Tibial nerve (tissue), 4 donors: ENCODE data around the gene PUS10. TPM values are rescaled to one million over a fixed set of nuclear protein-coding genes. Genes with fewer than 3 reads are reported as not detected.
A peak's percentile ranks its signal among the peaks of the same experiment; 100 is the strongest.
"Not testable (repeated sequence)": the region's sequence is repeated elsewhere in the genome, so short reads cannot be mapped to it uniquely, and the experiment has no call there.

ENCODE experiments used
- DNase-seq, 2 donors: peaks; one replicate each; pipeline ENCODE4 v3.0.0-alpha.2; 2019; ENCODE audit warnings: low spot score in 2 of 2
- H3K27ac ChIP-seq, 4 donors: fragments of 200-600 bp; sonication (generic) in 3 of 4; one replicate each; pipeline ENCODE4 v1.5.1; 2017 to 2019; ENCODE audit warnings: mild to moderate bottlenecking in 1 of 4
- H3K27me3 ChIP-seq, 2 donors: fragments of 200-600 bp; sonication (generic) in 1 of 2; one replicate each; pipeline versions ENCODE4 v1.5.1 to v1.6.0; 2017 to 2019
- H3K36me3 ChIP-seq, 3 donors: fragments of 200-600 bp; sonication (generic); one replicate each; pipeline ENCODE4 v1.5.1; 2018 to 2019
- H3K4me1 ChIP-seq, 4 donors: fragments of 200-600 bp; sonication (generic) in 3 of 4; one replicate each; pipeline ENCODE4 v1.5.1; 2017 to 2019
- H3K4me3 ChIP-seq, 4 donors: fragments of 200-600 bp; sonication (generic) in 3 of 4; one replicate each; pipeline ENCODE4 v1.5.1; 2017 to 2019; ENCODE audit warnings: mild to moderate bottlenecking in 1 of 4, moderate library complexity in 1 of 4
- H3K9me3 ChIP-seq, 4 donors: fragments of 200-600 bp; sonication (generic) in 3 of 4; one replicate each; pipeline ENCODE4 v1.5.1; 2017 to 2019
- EP300 ChIP-seq, 2 donors: sonication (generic); formaldehyde crosslinking; IDR thresholded peaks; one replicate each; pipeline ENCODE4 v1.6.1; 2017; ENCODE audit warnings: antibody characterized with exemption in 2 of 2, mild to moderate bottlenecking in 1 of 2
- POLR2A ChIP-seq, 2 donors: fragments of 450-650 bp; IDR thresholded peaks; one replicate each; pipeline ENCODE4 v1.6.1; 2017; ENCODE audit warnings: antibody characterized with exemption in 2 of 2, mild to moderate bottlenecking in 2 of 2, moderate library complexity in 2 of 2
- WGBS, 2 donors: methylation state at CpG; one replicate each; pipeline ENCODE4 v1.1.5; 2018; 5-methylcytosine and 5-hydroxymethylcytosine counted together
- small RNA-seq: library from RNA; depleted of rRNA; stranded (forward); fragments of <200 nt; gene quantifications from one replicate; pipeline ENCODE3, GENCODE V24; 2016
- total RNA-seq, 4 donors: library from RNA; depleted of rRNA; stranded (reverse); fragments of >200 nt; gene quantifications; one replicate each; pipeline ENCODE4 v1.1.0, GENCODE V29; 2016
- TF ChIP-seq, protein P1 (sequence below), 5 experiments: fragments of 200-600 bp in 3 of 5; fragments of 450-650 bp in 2 of 5; sonication (generic) in 3 of 5; IDR thresholded peaks; one replicate each; pipeline ENCODE4 v1.5.1; 2016 to 2019; ENCODE audit warnings: antibody characterized with exemption in 5 of 5, mild to moderate bottlenecking in 3 of 5, moderate library complexity in 2 of 5

Gene PUS10
- total RNA-seq, 4 donors from 2014 or later, result 3.0 to 14.2 (median 6.2) TPM

- no peaks in the 10 kb centered on the region for H3K9me3 ChIP-seq
- no peak for TF ChIP-seq POLR2A (IDR thresholded peaks at IDR 0.05)
- H3K27ac ChIP-seq, result no peak overlapping the region
- 94 to 95% methylated on average over 2 of the region's 2 CpGs for WGBS, 2 donors
- H3K36me3 ChIP-seq, result peaks cover 0 to 53% (median 0%) of the 10 kb centered on the region in 3 donors
- H3K4me1 ChIP-seq, result no peaks in the 10 kb centered on the region
- no peak overlapping the region for H3K4me3 ChIP-seq
- no peak for DNase-seq
- H3K27me3 ChIP-seq, result no peaks in the 10 kb centered on the region
Measured at GRCh38 chr2:60906395-60906794, 111.7 kb downstream of the PUS10 start.

GRCh38 chr2:60905867-60906266 is 112.2 kb downstream of the PUS10 start:
- WGBS, 2 donors, result 90 to 93% methylated on average over 5 of the region's 5 CpGs
- not testable (repeated sequence) for H3K4me3 ChIP-seq, H3K9me3 ChIP-seq, DNase-seq, H3K27me3 ChIP-seq, H3K4me1 ChIP-seq, H3K27ac ChIP-seq
- peaks cover 0 to 58% (median 0%) of the 10 kb centered on the region in 3 donors for H3K36me3 ChIP-seq

DNA sequence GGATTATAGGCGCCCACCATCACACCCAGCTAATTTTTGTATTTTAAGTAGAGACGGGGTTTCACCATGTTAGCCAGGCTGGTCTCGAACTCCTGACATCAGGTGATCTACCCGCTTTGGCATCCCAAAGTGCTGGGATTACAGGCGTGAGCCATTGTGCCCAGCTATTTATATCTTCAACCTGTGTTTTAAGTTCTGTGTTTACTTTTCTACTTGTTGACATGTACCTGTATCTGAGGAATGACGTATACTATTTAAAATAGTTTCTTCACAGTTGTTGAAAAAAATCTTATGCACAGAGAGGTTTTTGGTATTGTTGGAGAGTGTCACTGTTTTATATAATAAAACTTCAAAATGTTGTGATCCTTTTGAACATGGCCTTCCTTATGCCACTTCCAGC is 116.8 kb downstream of the PUS10 start:
- not testable (repeated sequence) for H3K9me3 ChIP-seq, DNase-seq, H3K27ac ChIP-seq, H3K4me1 ChIP-seq, H3K4me3 ChIP-seq, H3K27me3 ChIP-seq
- peaks cover 0 to 79% (median 0%) of the 10 kb centered on the region in 3 donors for H3K36me3 ChIP-seq
- WGBS, 2 donors, result 91 to 97% methylated on average over 6 of the region's 6 CpGs

GRCh38 chr2:60899892-60900249 is 118.2 kb downstream of the PUS10 start:
- Histone ChIP-seq H3K9me3 (no peaks in the 10 kb centered on the region), H3K27ac (no peak overlapping the region), H3K36me3 (peaks cover 0 to 80% (median 0%) of the 10 kb centered on the region in 3 donors), H3K4me1 (peaks cover 0 to 5% (median 2%) of the 10 kb centered on the region in 4 donors), H3K27me3 (no peaks in the 10 kb centered on the region), H3K4me3 (no peak overlapping the region)
- DNase-seq, result no peak
- no peak for TF ChIP-seq EP300 (IDR thresholded peaks at IDR 0.05)
- TF ChIP-seq POLR2A (IDR thresholded peaks at IDR 0.05), result no peak
- TF ChIP-seq, protein P1, sequence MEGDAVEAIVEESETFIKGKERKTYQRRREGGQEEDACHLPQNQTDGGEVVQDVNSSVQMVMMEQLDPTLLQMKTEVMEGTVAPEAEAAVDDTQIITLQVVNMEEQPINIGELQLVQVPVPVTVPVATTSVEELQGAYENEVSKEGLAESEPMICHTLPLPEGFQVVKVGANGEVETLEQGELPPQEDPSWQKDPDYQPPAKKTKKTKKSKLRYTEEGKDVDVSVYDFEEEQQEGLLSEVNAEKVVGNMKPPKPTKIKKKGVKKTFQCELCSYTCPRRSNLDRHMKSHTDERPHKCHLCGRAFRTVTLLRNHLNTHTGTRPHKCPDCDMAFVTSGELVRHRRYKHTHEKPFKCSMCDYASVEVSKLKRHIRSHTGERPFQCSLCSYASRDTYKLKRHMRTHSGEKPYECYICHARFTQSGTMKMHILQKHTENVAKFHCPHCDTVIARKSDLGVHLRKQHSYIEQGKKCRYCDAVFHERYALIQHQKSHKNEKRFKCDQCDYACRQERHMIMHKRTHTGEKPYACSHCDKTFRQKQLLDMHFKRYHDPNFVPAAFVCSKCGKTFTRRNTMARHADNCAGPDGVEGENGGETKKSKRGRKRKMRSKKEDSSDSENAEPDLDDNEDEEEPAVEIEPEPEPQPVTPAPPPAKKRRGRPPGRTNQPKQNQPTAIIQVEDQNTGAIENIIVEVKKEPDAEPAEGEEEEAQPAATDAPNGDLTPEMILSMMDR (IDR thresholded peaks at IDR 0.05), result no peak
- 58 to 73% methylated on average over 1 of the region's 1 CpG for WGBS, 2 donors

- 55 to 58% methylated on average over 6 of the region's 6 CpGs for WGBS, 2 donors
- no peak for DNase-seq
- H3K4me3 ChIP-seq, result no peak overlapping the region
- H3K27ac ChIP-seq, result no peak overlapping the region
- H3K4me1 ChIP-seq, result peaks cover 0 to 5% (median 2%) of the 10 kb centered on the region in 4 donors
- H3K27me3 ChIP-seq, result no peaks in the 10 kb centered on the region
- H3K9me3 ChIP-seq, result no peaks in the 10 kb centered on the region
- TF ChIP-seq EP300 (IDR thresholded peaks at IDR 0.05) (peak in 1 of 2 donors; percentile 17), POLR2A (IDR thresholded peaks at IDR 0.05) (no peak)
- TF ChIP-seq, protein P1 (IDR thresholded peaks at IDR 0.05), result no peak
- H3K36me3 ChIP-seq, result peaks cover 0 to 85% (median 0%) of the 10 kb centered on the region in 3 donors
Measured at GRCh38 chr2:60899230-60899891, 118.7 kb downstream of the PUS10 start.

GRCh38 chr2:60898567-60898966 is 119.5 kb downstream of the PUS10 start:
- TF ChIP-seq EP300 (IDR thresholded peaks at IDR 0.05) (no peak), POLR2A (IDR thresholded peaks at IDR 0.05) (no peak)
- TF ChIP-seq, protein P1 (IDR thresholded peaks at IDR 0.05), result no peak
- H3K36me3 ChIP-seq, result peaks cover 0 to 81% (median 0%) of the 10 kb centered on the region in 3 donors

More at GRCh38 chr2:60898567-60898966, 119.5 kb downstream of the PUS10 start:
- DNase-seq, result no peak
- H3K9me3 ChIP-seq, result no peaks in the 10 kb centered on the region
- H3K4me3 ChIP-seq, result no peak overlapping the region
- H3K4me1 ChIP-seq, result peaks cover 0 to 5% (median 2%) of the 10 kb centered on the region in 4 donors
- no peaks in the 10 kb centered on the region for H3K27me3 ChIP-seq
- 95 to 100% methylated on average over 1 of the region's 1 CpG for WGBS, 2 donors
- no peak overlapping the region for H3K27ac ChIP-seq

Small RNAs within 50 kb of the gene (small RNA-seq; reads per million reads assigned to genes)
- not detected for gene RNA5SP95
- not detected for gene RNU4-51P

Other genes starting within 250 kb of the PUS10 start
- gene REL, start 136.7 kb downstream of the PUS10 start, total RNA-seq, result 10 to 100 TPM; 10.5 to 17.3 (median 12.7) TPM
- 10 to 100 TPM; 14.7 to 22.2 (median 19.3) TPM for gene PEX13, start 535 bp downstream of the PUS10 start, total RNA-seq
- 10 to 100 TPM in 3 of 4 donors, 1 to 10 TPM in 1; 5.3 to 18.2 (median 14.5) TPM for gene SANBR, start 47.6 kb upstream of the PUS10 start, total RNA-seq
- gene C2orf74, start 143.9 kb upstream of the PUS10 start, total RNA-seq, result 10 to 100 TPM in 3 of 4 donors, 1 to 10 TPM in 1; 8.4 to 28.6 (median 21.2) TPM